H9 (cell line): ENCODE data around the gene NECAB2. TPM values are rescaled to one million over a fixed set of nuclear protein-coding genes. Genes with fewer than 3 reads are reported as not detected.

Experiments
- DNase-seq: peaks from one replicate; pipeline ENCODE4 v3.0.0-alpha.2; 2017
- H2AFZ ChIP-seq: one replicate; pipeline ENCODE4 v1.6.1; 2013; ENCODE audit warnings: mild to moderate bottlenecking, low read length, control low read depth, moderate library complexity
- H2AK5ac ChIP-seq: 2 replicates; pipeline ENCODE4 v1.6.1; 2013; ENCODE audit warnings: low read length, control low read depth, mixed read lengths; ENCODE audit not compliant: insufficient read length
- H2BK120ac ChIP-seq: one replicate; pipeline ENCODE4 v1.6.1; 2013; ENCODE audit warnings: low read depth, mild to moderate bottlenecking, low read length, control low read depth, inconsistent platforms; ENCODE audit not compliant: poor library complexity, severe bottlenecking
- H2BK12ac ChIP-seq: 2 replicates; pipeline ENCODE4 v1.6.1; 2013; ENCODE audit warnings: low read length, control low read depth, mixed read lengths, low read depth; ENCODE audit not compliant: insufficient read length
- H2BK15ac ChIP-seq: 2 replicates; pipeline ENCODE4 v1.6.1; 2013; ENCODE audit warnings: low read depth, low read length, control low read depth
- H2BK20ac ChIP-seq: one replicate; pipeline ENCODE4 v1.6.1; 2013; ENCODE audit warnings: low read depth, mild to moderate bottlenecking, low read length, control low read depth, inconsistent platforms; ENCODE audit not compliant: poor library complexity, severe bottlenecking
- H2BK5ac ChIP-seq: 2 replicates; pipeline ENCODE4 v1.6.1; 2013; ENCODE audit warnings: low read length, control low read depth, mixed read lengths; ENCODE audit not compliant: insufficient read length
- H3K14ac ChIP-seq: 2 replicates; pipeline ENCODE4 v1.6.1; 2013; ENCODE audit warnings: low read length, control low read depth; ENCODE audit not compliant: insufficient read depth
- H3K18ac ChIP-seq: 2 replicates; pipeline ENCODE4 v1.6.1; 2013; ENCODE audit warnings: low read depth, mild to moderate bottlenecking, mixed read lengths, low read length, control low read depth; ENCODE audit not compliant: insufficient read length
- H3K23ac ChIP-seq: 2 replicates; pipeline ENCODE4 v1.6.1; 2013; ENCODE audit warnings: low read length, control low read depth, mixed read lengths, low read depth; ENCODE audit not compliant: insufficient read length
- H3K23me2 ChIP-seq: 2 replicates; pipeline ENCODE4 v1.6.1; 2013; ENCODE audit warnings: low read depth, mild to moderate bottlenecking, mixed read lengths, low read length, control low read depth; ENCODE audit not compliant: insufficient read length, poor library complexity, severe bottlenecking
- H3K27ac ChIP-seq: 2 replicates; pipeline ENCODE4 v1.5.1; 2013; ENCODE audit warnings: low read length, control low read depth, mixed read lengths, low read depth; ENCODE audit not compliant: insufficient read length
- H3K27me3 ChIP-seq: 2 replicates; pipeline ENCODE4 v1.6.1; 2013; ENCODE audit warnings: low read length, control low read depth, inconsistent platforms; ENCODE audit not compliant: insufficient read depth
- H3K4ac ChIP-seq: 2 replicates; pipeline ENCODE4 v1.6.1; 2013; ENCODE audit warnings: low read depth, mild to moderate bottlenecking, control low read depth, inconsistent platforms, low read length, moderate library complexity
- H3K4me1 ChIP-seq: 2 replicates; pipeline ENCODE4 v1.6.1; 2013; ENCODE audit warnings: low read length, control low read depth, inconsistent platforms; ENCODE audit not compliant: insufficient read depth
- H3K4me2 ChIP-seq: 2 replicates; pipeline ENCODE4 v1.6.1; 2013; ENCODE audit warnings: low read length, control low read depth, mixed read lengths; ENCODE audit not compliant: insufficient read length, insufficient read depth
- H3K56ac ChIP-seq: 2 replicates; pipeline ENCODE4 v1.6.1; 2013; ENCODE audit warnings: low read depth, mild to moderate bottlenecking, mixed read lengths, low read length, control low read depth; ENCODE audit not compliant: insufficient read length
- H3K79me1 ChIP-seq: 2 replicates; pipeline ENCODE4 v1.6.1; 2013; ENCODE audit warnings: low read depth, mild to moderate bottlenecking, moderate library complexity, low read length, control low read depth, inconsistent platforms; ENCODE audit not compliant: insufficient read depth, poor library complexity, severe bottlenecking
- H3K79me2 ChIP-seq: 2 replicates; pipeline ENCODE4 v1.6.1; 2013; ENCODE audit warnings: low read length, control low read depth, inconsistent platforms; ENCODE audit not compliant: insufficient read depth
- H3K9ac ChIP-seq: 2 replicates; pipeline ENCODE4 v1.6.1; 2013; ENCODE audit warnings: low read length, control low read depth, mixed read lengths; ENCODE audit not compliant: insufficient read length; ENCODE audit errors: extremely low read depth
- H3K9me3 ChIP-seq: one replicate; pipeline ENCODE4 v1.6.1; 2013; ENCODE audit warnings: low read depth, low read length, inconsistent platforms; ENCODE audit not compliant: control insufficient read depth
- H3T11ph ChIP-seq: one replicate; pipeline ENCODE4 v1.6.1; 2013; ENCODE audit warnings: mild to moderate bottlenecking, low read length, control low read depth, inconsistent platforms
- H4K20me1 ChIP-seq: one replicate; pipeline ENCODE4 v1.6.1; 2013; ENCODE audit not compliant: control insufficient read depth, insufficient read length, insufficient read depth
- H4K5ac ChIP-seq: 2 replicates; pipeline ENCODE4 v1.6.1; 2013; ENCODE audit warnings: low read depth, mild to moderate bottlenecking, mixed read lengths, low read length, control low read depth; ENCODE audit not compliant: insufficient read length
- H4K8ac ChIP-seq: replicated peaks from 2 replicates; pipeline ENCODE4 v1.6.1; 2013; ENCODE audit warnings: low read length, control low read depth, mixed read lengths, low read depth; ENCODE audit not compliant: insufficient read length
- H4K91ac ChIP-seq: 2 replicates; pipeline ENCODE4 v1.6.1; 2013; ENCODE audit warnings: low read depth, mild to moderate bottlenecking, moderate library complexity, mixed read lengths, low read length, control low read depth; ENCODE audit not compliant: insufficient read length
- H3K27ac Mint-ChIP-seq, 3 experiments: 2 replicates in 2 of 3; 3 replicates in 1 of 3; pipeline ENCODE4 v1.8.0; 2020 to 2021; ENCODE audit warnings: mixed read lengths in 3 of 3, mild to moderate bottlenecking in 1 of 3, moderate library complexity in 1 of 3
- H3K27me3 Mint-ChIP-seq: 2 replicates; pipeline ENCODE4 v1.8.0; 2021; ENCODE audit warnings: low read depth, mild to moderate bottlenecking, moderate library complexity, mixed read lengths
- H3K36me3 Mint-ChIP-seq, 3 experiments: 2 replicates in 2 of 3; 3 replicates in 1 of 3; pipeline ENCODE4 v1.8.0; 2020 to 2021; ENCODE audit warnings: low read depth in 3 of 3, mixed read lengths in 3 of 3; ENCODE audit not compliant: insufficient read depth in 1 of 3
- H3K4me1 Mint-ChIP-seq, 2 experiments: 2 replicates each; pipeline ENCODE4 v1.8.0; 2020; ENCODE audit warnings: mixed read lengths in 2 of 2
- H3K4me3 Mint-ChIP-seq, 2 experiments: 2 replicates in 1 of 2; 3 replicates in 1 of 2; pipeline ENCODE4 v1.8.0; 2020 to 2021; ENCODE audit warnings: mild to moderate bottlenecking in 2 of 2, mixed read lengths in 2 of 2, moderate library complexity in 1 of 2
- H3K9me3 Mint-ChIP-seq, 2 experiments: 2 replicates in 1 of 2; 3 replicates in 1 of 2; pipeline ENCODE4 v1.8.0; 2020; ENCODE audit warnings: mild to moderate bottlenecking in 2 of 2, mixed read lengths in 2 of 2, moderate library complexity in 1 of 2
- CTCF ChIP-seq: fragments of 200-600 bp; sonication (generic); conservative IDR thresholded peaks from 3 replicates; pipeline ENCODE4 v1.8.0; 2021; ENCODE audit warnings: antibody characterized with exemption, mild to moderate bottlenecking
- WGBS: extraction: QIAGEN DNeasy Blood & Tissue Kit; methylation state at CpG from one replicate; pipeline ENCODE4 v1.1.7; 2013; ENCODE audit warnings: missing lambda C conversion rate, low lambda C conversion rate, mixed read lengths; ENCODE audit not compliant: insufficient read length; ENCODE audit errors: extremely low coverage; 5-methylcytosine and 5-hydroxymethylcytosine counted together
- total RNA-seq: library from RNA; stranded (reverse); gene quantifications from 2 replicates; pipeline ENCODE4 v1.2.1, GENCODE V29; 2021

NECAB2 gene
- total RNA-seq, 1 experiment from 2014 or later: 12.6 TPM

- Histone ChIP-seq H3K9me3 (no peaks in the 10 kb centered on the region), H3T11ph (no peak overlapping the region), H4K5ac (no peak overlapping the region), H2BK12ac (no peak overlapping the region), H3K79me1 (no peaks in the 10 kb centered on the region), H2BK20ac (no peak overlapping the region), H3K9ac (no peak overlapping the region), H2AFZ (no peak overlapping the region), H3K18ac (no peak overlapping the region), H2BK120ac (no peak overlapping the region), H3K4me1 (no peaks in the 10 kb centered on the region; the same call in 1 of the 2 replicates), H3K56ac (no peak overlapping the region), H3K23me2 (no peaks in the 10 kb centered on the region), H3K23ac (no peak overlapping the region), H2BK15ac (no peak overlapping the region), H4K20me1 (no peaks in the 10 kb centered on the region), H2BK5ac (no peak overlapping the region), H4K8ac (no peak overlapping the region), H3K27ac (no peak overlapping the region), H3K14ac (no peak overlapping the region), H3K27me3 (no peaks in the 10 kb centered on the region), H3K4ac (no peak overlapping the region), H4K91ac (no peak overlapping the region), H3K4me2 (no peak overlapping the region), H3K79me2 (no peaks in the 10 kb centered on the region), H2AK5ac (no peak overlapping the region)
- H3K4me3 Mint-ChIP-seq: no peak overlapping the region
- H3K27ac Mint-ChIP-seq: no peak overlapping the region
- DNase-seq: no peak
- H3K4me1 Mint-ChIP-seq: peaks cover 24 to 42% of the 10 kb centered on the region in 2 experiments
- peaks cover 3 to 4% of the 10 kb centered on the region in 2 experiments for H3K9me3 Mint-ChIP-seq
- TF ChIP-seq CTCF: no peak
- peaks cover 0 to 4% (median 1%) of the 10 kb centered on the region in 3 experiments; a peak in 1 of 7 replicates for H3K36me3 Mint-ChIP-seq
- H3K27me3 Mint-ChIP-seq: peaks cover 26% of the 10 kb centered on the region
- WGBS: no CpG with 5 or more reads among the region's 14 CpGs
Measured at GRCh38 chr16:84040226-84040822, 72.3 kb downstream of the NECAB2 start.
